OCI-LY1 (cell line): ENCODE data around the gene KIAA0319L.
A peak's percentile ranks its signal among the peaks of the same experiment; 100 is the strongest.

ENCODE experiments used
- H2AFZ ChIP-seq: fragments of 200-600 bp; sonication (generic), shearing (Covaris generic); 2 replicates; pipeline ENCODE4 v1.6.0; 2014; ENCODE audit warnings: antibody characterized with exemption, mild to moderate bottlenecking, low read length
- H3F3A ChIP-seq: fragments of 200-600 bp; sonication (generic), shearing (Covaris generic); 2 replicates; pipeline ENCODE4 v1.6.0; 2014; ENCODE audit warnings: mild to moderate bottlenecking, antibody characterized with exemption, low read length, moderate library complexity; ENCODE audit not compliant: insufficient read depth
- H3K27ac ChIP-seq: fragments of 200-600 bp; sonication (generic); 2 replicates; pipeline ENCODE4 v1.5.1; 2014; ENCODE audit warnings: low read length, mixed run types, mild to moderate bottlenecking, low read depth; ENCODE audit not compliant: poor library complexity, severe bottlenecking
- H3K27me3 ChIP-seq: fragments of 200-600 bp; sonication (generic); 2 replicates; pipeline ENCODE4 v1.6.0; 2014; ENCODE audit warnings: antibody characterized with exemption, mild to moderate bottlenecking, low read length, moderate library complexity; ENCODE audit not compliant: insufficient read depth
- H3K36me3 ChIP-seq: fragments of 200-600 bp; sonication (generic); 2 replicates; pipeline ENCODE4 v1.6.1; 2014; ENCODE audit warnings: mild to moderate bottlenecking, antibody characterized with exemption, low read length, moderate library complexity, mixed read lengths; ENCODE audit not compliant: insufficient read depth
- H3K4me1 ChIP-seq: fragments of 200-600 bp; sonication (generic); 2 replicates; pipeline ENCODE4 v1.5.1; 2014; ENCODE audit warnings: mild to moderate bottlenecking, low read length, moderate library complexity; ENCODE audit not compliant: insufficient read depth, severe bottlenecking
- H3K4me2 ChIP-seq: fragments of 200-600 bp; sonication (generic), shearing (Covaris generic); 2 replicates; pipeline ENCODE4 v1.6.1; 2014; ENCODE audit warnings: low read length
- H3K4me3 ChIP-seq: fragments of 200-600 bp; sonication (generic); 2 replicates; pipeline ENCODE4 v1.5.1; 2014; ENCODE audit warnings: low read length, low read depth, mild to moderate bottlenecking, mixed read lengths; ENCODE audit not compliant: poor library complexity, severe bottlenecking
- H3K79me2 ChIP-seq: fragments of 200-600 bp; shearing (Covaris generic); 2 replicates; pipeline ENCODE4 v1.6.1; 2016; ENCODE audit warnings: mixed run types, low read length, mixed read lengths; ENCODE audit not compliant: insufficient read depth
- H3K9ac ChIP-seq: fragments of 200-600 bp; sonication (generic), shearing (Covaris generic); 2 replicates; pipeline ENCODE4 v1.6.1; 2014; ENCODE audit warnings: mild to moderate bottlenecking, low read length, mixed read lengths
- H3K9me2 ChIP-seq: fragments of 200-600 bp; sonication (generic), shearing (Covaris generic); 2 replicates; pipeline ENCODE4 v1.6.1; 2014; ENCODE audit warnings: low read depth, mild to moderate bottlenecking, low read length, mixed read lengths
- H3K9me3 ChIP-seq: fragments of 200-600 bp; shearing (Covaris generic); 2 replicates; pipeline ENCODE4 v1.6.1; 2014; ENCODE audit warnings: low read length, mixed read lengths
- H4K20me1 ChIP-seq: fragments of 200-600 bp; sonication (generic), shearing (Covaris generic); 2 replicates; pipeline ENCODE4 v1.6.0; 2016; ENCODE audit warnings: mild to moderate bottlenecking, low read length; ENCODE audit not compliant: insufficient read depth
- EZH2 ChIP-seq: fragments of 200-600 bp; sonication (generic), shearing (Covaris generic); IDR thresholded peaks from 2 replicates; pipeline ENCODE4 v1.8.0; 2017; ENCODE audit warnings: borderline replicate concordance, mixed run types, mild to moderate bottlenecking, antibody characterized with exemption, low read length, moderate library complexity, mixed read lengths
- TF ChIP-seq, protein P1 (sequence below): fragments of 200-600 bp; sonication (generic), shearing (Covaris generic); IDR thresholded peaks from 2 replicates; pipeline ENCODE4 v1.5.1; 2017; ENCODE audit warnings: mild to moderate bottlenecking, antibody characterized with exemption, low read length, moderate library complexity, mixed read lengths

Gene KIAA0319L

DNA sequence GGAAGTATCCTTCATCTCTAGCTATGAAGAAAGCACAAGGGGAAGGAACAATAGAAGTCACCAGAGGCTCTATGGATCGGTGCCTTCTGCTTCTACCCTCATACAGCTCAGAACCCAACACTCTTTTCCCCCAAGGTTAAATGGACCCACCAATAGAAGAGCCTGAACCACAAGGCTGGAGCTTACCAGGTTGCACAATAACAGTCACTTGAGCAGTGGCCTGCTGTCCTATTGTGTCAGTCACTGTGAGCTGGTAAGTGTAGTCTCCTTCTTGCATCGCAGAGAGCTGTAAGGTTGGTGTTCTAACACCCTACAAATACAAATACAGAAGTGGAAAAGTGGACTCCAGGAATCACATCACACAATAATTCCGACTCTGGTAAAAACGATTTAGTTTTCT is 103.0 kb downstream of the KIAA0319L start:
- no peaks in the 10 kb centered on the region for H3K27me3 ChIP-seq
- H3K4me3 ChIP-seq: no peak overlapping the region
- peaks cover 23% of the 10 kb centered on the region for H3K4me1 ChIP-seq
- H3K36me3 ChIP-seq: peaks cover 19% of the 10 kb centered on the region; the same call in 1 of the 2 replicates
- no peaks in the 10 kb centered on the region for H3F3A ChIP-seq
- H2AFZ ChIP-seq: no peak overlapping the region
- H3K9me2 ChIP-seq: no peaks in the 10 kb centered on the region
- no peak overlapping the region for H3K27ac ChIP-seq
- H3K9me3 ChIP-seq: no peaks in the 10 kb centered on the region
- H3K9ac ChIP-seq: no peak overlapping the region
- H3K4me2 ChIP-seq: no peak overlapping the region
- TF ChIP-seq, protein P1, sequence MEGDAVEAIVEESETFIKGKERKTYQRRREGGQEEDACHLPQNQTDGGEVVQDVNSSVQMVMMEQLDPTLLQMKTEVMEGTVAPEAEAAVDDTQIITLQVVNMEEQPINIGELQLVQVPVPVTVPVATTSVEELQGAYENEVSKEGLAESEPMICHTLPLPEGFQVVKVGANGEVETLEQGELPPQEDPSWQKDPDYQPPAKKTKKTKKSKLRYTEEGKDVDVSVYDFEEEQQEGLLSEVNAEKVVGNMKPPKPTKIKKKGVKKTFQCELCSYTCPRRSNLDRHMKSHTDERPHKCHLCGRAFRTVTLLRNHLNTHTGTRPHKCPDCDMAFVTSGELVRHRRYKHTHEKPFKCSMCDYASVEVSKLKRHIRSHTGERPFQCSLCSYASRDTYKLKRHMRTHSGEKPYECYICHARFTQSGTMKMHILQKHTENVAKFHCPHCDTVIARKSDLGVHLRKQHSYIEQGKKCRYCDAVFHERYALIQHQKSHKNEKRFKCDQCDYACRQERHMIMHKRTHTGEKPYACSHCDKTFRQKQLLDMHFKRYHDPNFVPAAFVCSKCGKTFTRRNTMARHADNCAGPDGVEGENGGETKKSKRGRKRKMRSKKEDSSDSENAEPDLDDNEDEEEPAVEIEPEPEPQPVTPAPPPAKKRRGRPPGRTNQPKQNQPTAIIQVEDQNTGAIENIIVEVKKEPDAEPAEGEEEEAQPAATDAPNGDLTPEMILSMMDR: no peak
- TF ChIP-seq EZH2: no peak
- H4K20me1 ChIP-seq: no peaks in the 10 kb centered on the region
- no peaks in the 10 kb centered on the region for H3K79me2 ChIP-seq

DNA sequence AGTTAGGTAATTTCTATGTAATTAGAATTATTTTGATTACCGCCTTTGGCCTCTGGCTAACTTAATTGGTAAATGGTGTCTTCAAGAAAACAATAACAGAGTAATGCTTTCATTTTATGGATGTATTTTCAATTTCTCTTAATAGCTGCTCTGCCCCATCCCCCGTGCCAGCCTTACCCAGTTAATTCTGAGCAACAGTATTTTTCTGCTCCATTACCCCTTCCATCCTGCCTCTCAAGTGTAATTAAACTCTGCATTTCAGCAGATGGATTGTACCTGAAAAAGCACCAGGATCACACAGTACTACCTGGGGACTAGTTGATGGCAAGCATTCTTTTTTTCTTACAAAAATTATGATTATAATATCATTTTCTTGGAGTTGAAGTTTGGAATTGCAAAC is 104.2 kb downstream of the KIAA0319L start:
- H3K27ac ChIP-seq: no peak overlapping the region
- H4K20me1 ChIP-seq: no peaks in the 10 kb centered on the region
- H3K36me3 ChIP-seq: peaks cover 28% of the 10 kb centered on the region; the same call in 1 of the 2 replicates
- no peak overlapping the region for H2AFZ ChIP-seq
- H3K9me2 ChIP-seq: no peaks in the 10 kb centered on the region
- H3F3A ChIP-seq: no peaks in the 10 kb centered on the region
- TF ChIP-seq, protein P1: no peak
- no peak for TF ChIP-seq EZH2
- H3K4me2 ChIP-seq: no peak overlapping the region
- no peak overlapping the region for H3K4me3 ChIP-seq
- H3K9me3 ChIP-seq: no peaks in the 10 kb centered on the region
- peaks cover 18% of the 10 kb centered on the region for H3K4me1 ChIP-seq
- H3K9ac ChIP-seq: no peak overlapping the region
- H3K79me2 ChIP-seq: no peaks in the 10 kb centered on the region
- H3K27me3 ChIP-seq: no peaks in the 10 kb centered on the region

DNA sequence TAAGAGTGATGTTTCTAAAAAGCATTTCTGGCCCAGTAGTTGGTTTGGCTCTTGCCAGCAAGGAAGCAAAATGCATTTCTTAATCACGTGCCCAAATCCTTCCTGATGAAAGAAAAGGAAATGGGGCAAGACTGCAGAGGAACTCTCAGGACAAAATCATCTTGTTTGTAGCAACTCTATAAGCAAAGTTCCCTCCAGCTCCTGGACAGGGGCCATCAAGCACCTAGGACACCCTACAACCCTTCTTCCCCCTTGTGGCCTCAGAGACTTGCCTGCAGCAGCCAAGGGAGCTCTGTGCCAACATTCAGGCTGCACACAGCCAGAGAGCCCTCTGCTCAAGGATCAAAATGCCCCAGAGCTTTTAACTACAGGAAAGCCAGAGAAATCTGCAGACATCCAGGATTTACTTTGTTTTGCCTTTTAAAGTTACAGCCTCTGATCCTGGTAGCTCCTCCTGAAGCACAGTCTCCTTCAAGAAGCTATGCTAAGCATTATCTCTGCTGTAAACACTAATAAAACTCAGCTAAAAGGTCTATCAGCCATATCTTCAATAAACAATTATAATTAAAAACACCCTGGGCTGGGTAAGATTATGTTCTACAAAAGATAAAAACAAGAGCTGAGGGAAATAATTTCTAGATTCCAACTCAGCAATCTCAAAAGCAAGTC is 105.0 kb downstream of the KIAA0319L start:
- no peak for TF ChIP-seq EZH2
- TF ChIP-seq, protein P1: no peak
- H3K9ac ChIP-seq: no peak overlapping the region
- H3K4me3 ChIP-seq: no peak overlapping the region
- no peaks in the 10 kb centered on the region for H4K20me1 ChIP-seq
- peaks cover 31% of the 10 kb centered on the region; the same call in 1 of the 2 replicates for H3K36me3 ChIP-seq
- no peaks in the 10 kb centered on the region for H3K27me3 ChIP-seq
- no peaks in the 10 kb centered on the region for H3K79me2 ChIP-seq
- no peak overlapping the region for H3K4me2 ChIP-seq
- H3K27ac ChIP-seq: peak overlapping the region; percentile 54
- no peaks in the 10 kb centered on the region for H3K9me3 ChIP-seq
- H3K9me2 ChIP-seq: no peaks in the 10 kb centered on the region
- H3K4me1 ChIP-seq: peaks cover 11% of the 10 kb centered on the region
- no peaks in the 10 kb centered on the region for H3F3A ChIP-seq
- no peak overlapping the region for H2AFZ ChIP-seq
